K562 (cell line): ENCODE measurements around the gene GLTPD2. TPM values are rescaled to one million over a fixed set of nuclear protein-coding genes. Genes with fewer than 3 reads are reported as not detected.

Source experiments
- ATAC-seq: fragments of 200-7000 bp; cut with Tn5 transposase; 3 replicates; pipeline ENCODE4 v1.9.1; 2020; ENCODE audit warnings: moderate library complexity
- BruUV-seq: library from RNA; stranded (reverse); fragments of 400-500 nt; replicated peaks from 2 replicates; lab custom pipeline; 2021; lab: Mats Ljungman, UMichigan
- CTCF ChIA-PET: fragments of 300-600 bp; formaldehyde crosslinking; extraction: SDS; loops from one replicate; lab custom pipeline; 2021; ENCODE audit warnings: low intra/inter-chr PET ratio; lab: Yijun Ruan, JAX
- POLR2A ChIA-PET: fragments of 300-600, 350-650 bp; sonication (Branson Sonifier 250); formaldehyde crosslinking; extraction: SDS; loops from one replicate; lab custom pipeline; 2021; ENCODE audit warnings: antibody characterized with exemption, inconsistent platforms; lab: Yijun Ruan, JAX
- DNase-seq, 4 experiments: peaks; one replicate each; pipeline versions ENCODE4 v3.0.0 to v3.0.0-alpha.2; 2011 to 2018; ENCODE audit warnings: low spot score in 3 of 4, mixed read lengths in 3 of 4; ENCODE audit errors: extremely low read depth in 1 of 4
- FAIRE-seq: peaks from 2 replicates; lab custom pipeline; 2011; peaks lifted over from hg19 to GRCh38; lab: Jason Lieb, UNC
- H2AFZ ChIP-seq: 2 replicates; pipeline ENCODE4 v1.6.0; 2011; ENCODE audit warnings: low read depth, low read length, control low read depth, inconsistent platforms
- H3K27ac ChIP-seq: fragments of 200-600 bp; 3 replicates; pipeline ENCODE4 v1.8.0; 2011; ENCODE audit warnings: low read depth, mild to moderate bottlenecking, control low read depth, inconsistent platforms, low read length, moderate library complexity, mixed read lengths; ENCODE audit errors: extremely low read depth
- H3K27me3 ChIP-seq, 2 experiments: fragments of 300-600 bp in 1 of 2; 2 replicates in 1 of 2; 3 replicates in 1 of 2; pipeline versions ENCODE4 v1.6.0 to v1.8.0; 2011; ENCODE audit warnings: inconsistent platforms in 2 of 2, low read length in 2 of 2, mild to moderate bottlenecking in 1 of 2, mixed read lengths in 1 of 2, moderate library complexity in 1 of 2; ENCODE audit not compliant: control insufficient read depth in 2 of 2, insufficient read depth in 2 of 2
- H3K36me3 ChIP-seq: fragments of 300-600 bp; 3 replicates; pipeline ENCODE4 v1.8.0; 2011; ENCODE audit warnings: mild to moderate bottlenecking, low read length, inconsistent platforms; ENCODE audit not compliant: control insufficient read depth, insufficient read depth
- H3K4me1 ChIP-seq, 2 experiments: fragments of 200-600 bp in 1 of 2; replicated peaks in 1 of 2; 2 replicates in 1 of 2; 3 replicates in 1 of 2; pipeline versions ENCODE4 v1.5.1 to v1.8.0; 2011; ENCODE audit warnings: inconsistent platforms in 2 of 2, low read length in 2 of 2, mild to moderate bottlenecking in 1 of 2, mixed read lengths in 1 of 2, moderate library complexity in 1 of 2; ENCODE audit not compliant: control insufficient read depth in 2 of 2, insufficient read depth in 2 of 2
- H3K4me2 ChIP-seq: 2 replicates; pipeline ENCODE4 v1.6.1; 2011; ENCODE audit warnings: low read length, control low read depth, inconsistent platforms, mixed read lengths; ENCODE audit not compliant: insufficient read depth
- H3K4me3 ChIP-seq: fragments of 200-600 bp; sonication (generic), shearing (Covaris generic); 2 replicates; pipeline ENCODE4 v1.5.1; 2016; ENCODE audit warnings: control low read depth, inconsistent platforms
- H3K79me2 ChIP-seq: fragments of 200-600 bp; 3 replicates; pipeline ENCODE4 v1.8.0; 2011; ENCODE audit warnings: low read length, inconsistent platforms; ENCODE audit not compliant: control insufficient read depth, insufficient read depth
- H3K9ac ChIP-seq, 2 experiments: 2 replicates each; pipeline versions ENCODE4 v1.6.0 to v1.6.1; 2011; ENCODE audit warnings: low read depth in 2 of 2, low read length in 2 of 2, control low read depth in 1 of 2, inconsistent platforms in 1 of 2, mild to moderate bottlenecking in 1 of 2, mixed read lengths in 1 of 2; ENCODE audit not compliant: insufficient read depth in 1 of 2
- H3K9me1 ChIP-seq: one replicate; pipeline ENCODE4 v1.6.0; 2011; ENCODE audit warnings: inconsistent platforms, mild to moderate bottlenecking, low read length, moderate library complexity; ENCODE audit not compliant: control insufficient read depth, insufficient read depth
- H3K9me3 ChIP-seq: replicated peaks from 2 replicates; pipeline ENCODE4 v1.5.1; 2011; ENCODE audit warnings: low read depth, low read length, inconsistent platforms; ENCODE audit not compliant: control insufficient read depth, insufficient read depth
- H4K20me1 ChIP-seq: replicated peaks from 2 replicates; pipeline ENCODE4 v1.6.1; 2011; ENCODE audit warnings: low read length, inconsistent platforms, mixed read lengths; ENCODE audit not compliant: control insufficient read depth, insufficient read depth
- CHD1 ChIP-seq: fragments of 200-600 bp; sonication (generic); IDR thresholded peaks from one replicate; pipeline ENCODE4 v1.6.1; 2012; ENCODE audit warnings: mild to moderate bottlenecking, moderate library complexity, low read length, inconsistent platforms
- CREB1 ChIP-seq, 2 experiments: sonication (generic) in 1 of 2; formaldehyde crosslinking in 1 of 2; IDR thresholded peaks; 2 replicates each; pipeline versions ENCODE4 v1.6.1 to v1.8.0; 2012 to 2022; ENCODE audit warnings: inconsistent platforms in 1 of 2, mild to moderate bottlenecking in 1 of 2, missing genetic modification reagents in 1 of 2, moderate library complexity in 1 of 2
- FIP1L1 ChIP-seq: fragments of 200-400 bp; formaldehyde crosslinking; IDR thresholded peaks from 2 replicates; pipeline ENCODE4 v1.6.1; 2018; ENCODE audit warnings: mild to moderate bottlenecking, low read depth, low read length; ENCODE audit not compliant: poor library complexity, severe bottlenecking
- MAFF ChIP-seq: IDR thresholded peaks from 2 replicates; pipeline ENCODE4 v1.6.1; 2012; ENCODE audit warnings: low read length, improper control_type of control experiment
- MYC ChIP-seq, 2 experiments: fragments of 250-450 bp in 1 of 2; sonication (Bioruptor Pico) in 1 of 2; IDR thresholded peaks; 2 replicates each; pipeline versions ENCODE4 v1.5.1 to v1.6.1; 2012 to 2021; ENCODE audit warnings: low read depth in 2 of 2, borderline replicate concordance in 1 of 2, improper control_type of control experiment in 1 of 2, low read length in 1 of 2, mild to moderate bottlenecking in 1 of 2, moderate library complexity in 1 of 2
- NCOA6 ChIP-seq: fragments of 450-650 bp; IDR thresholded peaks from 2 replicates; pipeline ENCODE4 v1.6.1; 2017; ENCODE audit warnings: mild to moderate bottlenecking
- NFIC ChIP-seq: fragments of 450-650 bp; IDR thresholded peaks from 2 replicates; pipeline ENCODE4 v1.6.1; 2017; ENCODE audit warnings: mild to moderate bottlenecking, inconsistent platforms
- RBFOX2 ChIP-seq: fragments of 200-400 bp; formaldehyde crosslinking; IDR thresholded peaks from 2 replicates; pipeline ENCODE4 v1.6.1; 2017; ENCODE audit warnings: low read depth, mild to moderate bottlenecking, low read length, moderate library complexity
- TBL1XR1 ChIP-seq, 2 experiments: IDR thresholded peaks; 2 replicates each; pipeline ENCODE4 v1.6.1; 2012; ENCODE audit warnings: improper control_type of control experiment in 2 of 2, low read length in 2 of 2, mild to moderate bottlenecking in 1 of 2
- TBP ChIP-seq: optimal IDR thresholded peaks from 2 replicates; pipeline ENCODE3; 2011; ENCODE audit warnings: low read depth, low read length, improper control_type of control experiment
- ZFX ChIP-seq: sonication (generic); formaldehyde crosslinking; IDR thresholded peaks from 2 replicates; pipeline ENCODE4 v1.8.0; 2022; ENCODE audit warnings: mild to moderate bottlenecking, missing genetic modification reagents, moderate library complexity
- WGBS: fragments of 100-300 bp; shearing (Covaris generic); methylation state at CpG from one replicate; pipeline ENCODE4 v1.1.6; 2016; ENCODE audit warnings: low coverage, mixed read lengths; ENCODE audit not compliant: insufficient coverage; ENCODE audit errors: missing lambda C conversion rate; 5-methylcytosine and 5-hydroxymethylcytosine counted together
- in situ Hi-C: fragments of 300-500 bp; cut with MboI; formaldehyde crosslinking; loops from 4 replicates; pipeline ENCODE4 v1.15.0; 2018; ENCODE audit warnings: inconsistent platforms, mixed read lengths
- intact Hi-C: fragments of 100-400 bp; cut with micrococcal nuclease; formaldehyde crosslinking; loops from 2 replicates; pipeline ENCODE4 v1.14.2; 2022
- polyA plus RNA-seq, 8 experiments: library from polyadenylated mRNA; depleted of rRNA in 4 of 8; stranded (reverse) in 5 of 8; unstranded in 3 of 8; fragments of >200 nt; fragmentation: Nextera tagmentation in 2 of 8; fragmentation: Illumina TruSeq in 1 of 8; extraction: Ambion mirVana in 2 of 8; extraction: Trizol in 1 of 8; gene quantifications; 2 replicates each; pipeline versions ENCODE4 v1.2.1 to v1.2.3, GENCODE V29; 2011 to 2014; ENCODE audit warnings: inconsistent platforms in 1 of 8, missing spikeins in 1 of 8
- total RNA-seq, 7 experiments: library from RNA; depleted of rRNA in 6 of 7; stranded (reverse); fragments of >200 nt in 6 of 7; fragmentation: Illumina TruSeq in 2 of 7; extraction: Trizol in 2 of 7; gene quantifications; 2 replicates each; pipeline versions ENCODE4 v1.2.1 to v1.2.3, GENCODE V29; 2011 to 2021; ENCODE audit warnings: low replicate concordance in 1 of 7
- TF ChIP-seq, protein P1 (sequence below), 2 experiments: IDR thresholded peaks; 2 replicates each; pipeline ENCODE4 v1.6.1; 2012; ENCODE audit warnings: improper control_type of control experiment in 2 of 2, low read depth in 2 of 2, low read length in 2 of 2, borderline replicate concordance in 1 of 2
- TF ChIP-seq, protein P2 (sequence below): fragments of 450-650 bp; formaldehyde crosslinking; IDR thresholded peaks from 2 replicates; pipeline ENCODE4 v1.4.0; 2020; ENCODE audit warnings: mild to moderate bottlenecking, mixed read lengths
- TF ChIP-seq, protein P3 (sequence below): fragments of 250-450 bp; sonication (Bioruptor Pico); IDR thresholded peaks from 2 replicates; pipeline ENCODE4 v1.5.1; 2021; ENCODE audit warnings: mild to moderate bottlenecking

GLTPD2 gene
- total and polyA plus RNA-seq, 9 of the 15 experiments (the other 6 are each of a cell fraction or from before 2014, with no cell fraction given), result not detected

DNA sequence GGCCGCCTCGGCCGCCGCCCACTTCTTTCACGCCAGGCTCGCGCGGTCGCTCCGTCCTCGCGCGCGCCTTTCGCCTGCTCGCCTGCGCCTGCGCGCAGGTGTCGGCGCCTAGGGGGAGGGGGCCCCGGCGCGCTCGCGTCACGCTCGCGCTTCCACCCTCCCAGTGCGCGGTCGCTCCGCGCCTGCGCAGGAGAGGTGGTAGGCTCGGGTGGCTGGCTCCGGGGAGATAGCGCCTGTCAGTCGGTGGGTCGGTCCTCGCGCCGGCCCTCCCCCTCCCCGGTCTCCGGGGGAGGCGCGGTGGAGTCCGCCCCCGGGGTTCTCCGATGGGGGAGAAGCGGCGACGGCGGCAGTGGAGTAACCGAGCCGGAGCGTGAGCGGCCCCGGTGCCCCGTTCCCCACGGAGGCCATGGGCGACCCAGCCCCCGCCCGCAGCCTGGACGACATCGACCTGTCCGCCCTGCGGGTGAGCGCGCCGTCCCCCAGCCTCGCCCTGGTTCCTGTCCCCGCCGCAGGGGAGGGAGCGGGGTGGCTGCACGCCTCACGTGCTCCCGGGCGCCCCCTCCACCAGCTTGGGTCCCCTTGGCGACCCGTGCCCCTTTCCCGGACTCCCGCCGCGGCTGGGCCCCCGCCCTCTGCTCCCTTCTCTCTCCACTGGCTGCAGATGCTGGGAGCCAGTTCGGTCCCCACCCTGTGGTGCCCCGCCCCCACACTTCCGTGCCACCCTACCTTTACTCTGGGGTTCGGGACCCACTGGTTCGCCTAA, 44.6 kb downstream of the GLTPD2 start, which contains the start of gene MINK1:
TSS of gene MINK1 (plus strand) at position 163 of the 763 bp plus-strand sequence. CDS start at position 407, 244 bp downstream.
- no peaks in the 10 kb centered on the region for H3K27me3 ChIP-seq
- intact Hi-C loops (loop anchor here (1.0 kb wide), 1 partner anchor 37 kb away; the partner anchor contains the start of gene PSMB6), in situ Hi-C loops (no loop called here)
- H3K27ac ChIP-seq, result peak within 1 kb of the TSS; percentile 71
- no peaks in the 10 kb centered on the region for H4K20me1 ChIP-seq
- ATAC-seq (peak; percentile 86), FAIRE-seq (no peak), DNase-seq (peak; percentile 96 to 98 (median 98))
- H3K4me1 ChIP-seq, result peaks cover 25 to 37% of the 10 kb centered on the region in 2 experiments; a peak in 4 of 5 replicates
- peak within 1 kb of the TSS; percentile 77 for H2AFZ ChIP-seq
- peaks cover 50% of the 10 kb centered on the region for H3K79me2 ChIP-seq
- H3K4me2 ChIP-seq, result peak within 1 kb of the TSS; percentile 94
- peak within 1 kb of the TSS; percentile 81 for H3K4me3 ChIP-seq
- peak within 1 kb of the TSS; percentile 77 to 93 for H3K9ac ChIP-seq
- BruUV-seq, result no TSS peak
- no peaks in the 10 kb centered on the region for H3K9me1 ChIP-seq
- POLR2A ChIA-PET, result interaction anchor here (0.7 kb wide), 1 partner anchor 880 kb away, joined by 3 read pairs; no protein-coding TSS in a partner anchor
- CTCF ChIA-PET, result no interaction called here
- under 1% methylated on average over 33 of the region's 91 CpGs for WGBS
- H3K9me3 ChIP-seq, result no peaks in the 10 kb centered on the region
- H3K36me3 ChIP-seq, result peaks cover 14% of the 10 kb centered on the region; the same call in 2 of the 3 replicates
- TF ChIP-seq MAFF, result no peak
- TF ChIP-seq NCOA6, result 0 out of 2 replicates have a peak, but pooled peaks have one; percentile 14
- TF ChIP-seq RBFOX2, result peak; percentile 75
- TF ChIP-seq, protein P1, sequence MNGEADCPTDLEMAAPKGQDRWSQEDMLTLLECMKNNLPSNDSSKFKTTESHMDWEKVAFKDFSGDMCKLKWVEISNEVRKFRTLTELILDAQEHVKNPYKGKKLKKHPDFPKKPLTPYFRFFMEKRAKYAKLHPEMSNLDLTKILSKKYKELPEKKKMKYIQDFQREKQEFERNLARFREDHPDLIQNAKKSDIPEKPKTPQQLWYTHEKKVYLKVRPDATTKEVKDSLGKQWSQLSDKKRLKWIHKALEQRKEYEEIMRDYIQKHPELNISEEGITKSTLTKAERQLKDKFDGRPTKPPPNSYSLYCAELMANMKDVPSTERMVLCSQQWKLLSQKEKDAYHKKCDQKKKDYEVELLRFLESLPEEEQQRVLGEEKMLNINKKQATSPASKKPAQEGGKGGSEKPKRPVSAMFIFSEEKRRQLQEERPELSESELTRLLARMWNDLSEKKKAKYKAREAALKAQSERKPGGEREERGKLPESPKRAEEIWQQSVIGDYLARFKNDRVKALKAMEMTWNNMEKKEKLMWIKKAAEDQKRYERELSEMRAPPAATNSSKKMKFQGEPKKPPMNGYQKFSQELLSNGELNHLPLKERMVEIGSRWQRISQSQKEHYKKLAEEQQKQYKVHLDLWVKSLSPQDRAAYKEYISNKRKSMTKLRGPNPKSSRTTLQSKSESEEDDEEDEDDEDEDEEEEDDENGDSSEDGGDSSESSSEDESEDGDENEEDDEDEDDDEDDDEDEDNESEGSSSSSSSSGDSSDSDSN (IDR thresholded peaks at IDR 0.05; ENCODE audit: borderline replicate concordance in 1 of 2, low read depth in 2 of 2, low read length in 2 of 2), result 0 out of 4 replicates have a peak, but pooled peaks of 1 of the 2 experiments have one; percentile 29
- peak; percentile 58 for TF ChIP-seq CHD1
- peak; percentile 11 for TF ChIP-seq TBP
- no peak for TF ChIP-seq TBL1XR1 (IDR thresholded peaks at IDR 0.05; ENCODE audit: low read length in 2 of 2)
- no peak; the same call in none of the 2 replicates for TF ChIP-seq MYC (IDR thresholded peaks at IDR 0.05; ENCODE audit: low read depth, low read length)
- TF ChIP-seq MYC (CRISPR knock-in tag; IDR thresholded peaks at IDR 0.05; ENCODE audit: borderline replicate concordance, low read depth), result no peak
- TF ChIP-seq, protein P2, sequence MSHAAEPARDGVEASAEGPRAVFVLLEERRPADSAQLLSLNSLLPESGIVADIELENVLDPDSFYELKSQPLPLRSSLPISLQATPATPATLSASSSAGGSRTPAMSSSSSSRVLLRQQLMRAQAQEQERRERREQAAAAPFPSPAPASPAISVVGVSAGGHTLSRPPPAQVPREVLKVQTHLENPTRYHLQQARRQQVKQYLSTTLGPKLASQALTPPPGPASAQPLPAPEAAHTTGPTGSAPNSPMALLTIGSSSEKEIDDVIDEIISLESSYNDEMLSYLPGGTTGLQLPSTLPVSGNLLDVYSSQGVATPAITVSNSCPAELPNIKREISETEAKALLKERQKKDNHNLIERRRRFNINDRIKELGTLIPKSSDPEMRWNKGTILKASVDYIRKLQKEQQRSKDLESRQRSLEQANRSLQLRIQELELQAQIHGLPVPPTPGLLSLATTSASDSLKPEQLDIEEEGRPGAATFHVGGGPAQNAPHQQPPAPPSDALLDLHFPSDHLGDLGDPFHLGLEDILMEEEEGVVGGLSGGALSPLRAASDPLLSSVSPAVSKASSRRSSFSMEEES (CRISPR knock-in tag), result no peak
- TF ChIP-seq, protein P3, sequence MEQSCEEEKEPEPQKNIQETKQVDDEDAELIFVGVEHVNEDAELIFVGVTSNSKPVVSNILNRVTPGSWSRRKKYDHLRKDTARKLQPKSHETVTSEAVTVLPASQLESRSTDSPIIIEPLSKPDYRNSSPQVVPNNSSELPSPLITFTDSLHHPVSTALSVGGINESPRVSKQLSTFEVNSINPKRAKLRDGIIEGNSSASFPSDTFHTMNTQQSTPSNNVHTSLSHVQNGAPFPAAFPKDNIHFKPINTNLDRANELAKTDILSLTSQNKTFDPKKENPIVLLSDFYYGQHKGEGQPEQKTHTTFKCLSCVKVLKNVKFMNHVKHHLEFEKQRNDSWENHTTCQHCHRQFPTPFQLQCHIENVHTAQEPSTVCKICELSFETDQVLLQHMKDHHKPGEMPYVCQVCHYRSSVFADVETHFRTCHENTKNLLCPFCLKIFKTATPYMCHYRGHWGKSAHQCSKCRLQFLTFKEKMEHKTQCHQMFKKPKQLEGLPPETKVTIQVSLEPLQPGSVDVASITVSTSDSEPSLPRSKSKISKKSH, result no peak
- peak; percentile 64 for TF ChIP-seq CREB1 (IDR thresholded peaks at IDR 0.05)
- peak; percentile 56; the same call in 1 of the 2 replicates for TF ChIP-seq CREB1 (CRISPR knock-in tag; IDR thresholded peaks at IDR 0.05)
- peak; percentile 36 for TF ChIP-seq ZFX (CRISPR knock-in tag)
- peak; percentile 47 for TF ChIP-seq FIP1L1
- TF ChIP-seq NFIC, result no peak
